GM18867 (cell line): Measurements from ENCODE around the gene METTL6.
"Not testable (repeated sequence)": the region's sequence is repeated elsewhere in the genome, so short reads cannot be mapped to it uniquely, and the experiment has no call there.

ENCODE experiments used
- ATAC-seq: cut with Tn5 transposase; IDR thresholded peaks from one replicate; pipeline ENCODE4 v1.9.1; 2021; ENCODE audit warnings: mild to moderate bottlenecking, moderate library complexity; ENCODE audit not compliant: unreplicated experiment

Gene METTL6

GRCh38 chr3:15375461-15376000 is 51.8 kb downstream of the METTL6 start:
- no peak for ATAC-seq

- no peak for ATAC-seq
Observed at GRCh38 chr3:15372918-15373317, 54.4 kb downstream of the METTL6 start.

DNA sequence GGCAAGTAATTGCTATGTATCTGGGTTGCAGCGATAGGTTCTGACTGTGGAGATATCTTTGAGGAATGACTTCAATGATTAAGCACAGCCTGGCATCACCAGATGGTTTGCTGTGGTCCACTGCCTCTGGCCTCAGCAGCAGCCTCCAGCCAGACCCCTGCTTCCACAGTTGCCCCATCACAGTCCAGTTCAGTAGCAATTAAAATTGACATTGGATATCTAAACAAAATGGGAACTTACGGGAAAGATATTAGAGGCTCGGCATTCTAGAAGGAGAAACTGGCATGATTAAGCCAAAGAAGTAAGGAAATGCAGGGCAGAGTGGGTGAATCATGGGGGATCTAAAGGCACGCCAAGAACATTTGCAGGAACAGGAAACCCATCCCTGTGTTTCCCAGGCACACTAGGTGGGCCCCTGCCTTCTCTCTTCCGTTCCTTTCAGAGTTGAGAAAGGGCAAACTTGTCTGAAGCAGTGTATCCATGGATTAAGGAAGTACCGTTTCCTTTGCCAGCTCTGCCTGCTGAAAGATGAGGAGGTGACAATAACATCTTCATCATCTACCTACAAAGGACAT is 58.7 kb downstream of the METTL6 start:
- no peak for ATAC-seq

- no peak for ATAC-seq
Observed at GRCh38 chr3:15367059-15367458, 60.3 kb downstream of the METTL6 start.

DNA sequence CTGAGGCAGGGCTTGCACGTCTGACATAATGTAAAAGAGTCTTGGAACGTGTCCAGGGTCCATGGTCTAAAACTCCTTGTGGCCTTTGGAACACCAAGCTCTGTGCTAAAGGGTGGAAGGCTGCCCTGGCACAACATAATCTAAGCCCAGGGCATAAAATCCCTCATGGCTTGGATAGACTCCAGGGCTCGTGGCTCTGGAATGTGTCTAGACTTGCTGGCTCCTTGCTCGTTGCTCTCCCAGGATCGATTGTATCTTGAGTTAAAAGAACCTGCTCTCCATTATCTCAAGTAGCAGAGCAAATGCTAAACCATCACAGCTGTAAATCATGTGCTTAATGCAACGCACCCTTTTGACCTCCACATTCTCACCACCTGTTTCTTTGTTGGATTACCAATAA is 63.3 kb downstream of the METTL6 start:
- ATAC-seq: not testable (repeated sequence)

- ATAC-seq: peak; percentile 72
Observed at GRCh38 chr3:15361494-15362214, 65.7 kb downstream of the METTL6 start.

- no peak for ATAC-seq
Observed at GRCh38 chr3:15360788-15361493, 66.4 kb downstream of the METTL6 start.
